Measurements from ENCODE around the gene PHKG1.
A peak's percentile ranks its signal among the peaks of the same experiment; 100 is the strongest.
"Not testable (repeated sequence)": the region's sequence is repeated elsewhere in the genome, so short reads cannot be mapped to it uniquely, and the experiment has no call there.

PHKG1 gene

DNA sequence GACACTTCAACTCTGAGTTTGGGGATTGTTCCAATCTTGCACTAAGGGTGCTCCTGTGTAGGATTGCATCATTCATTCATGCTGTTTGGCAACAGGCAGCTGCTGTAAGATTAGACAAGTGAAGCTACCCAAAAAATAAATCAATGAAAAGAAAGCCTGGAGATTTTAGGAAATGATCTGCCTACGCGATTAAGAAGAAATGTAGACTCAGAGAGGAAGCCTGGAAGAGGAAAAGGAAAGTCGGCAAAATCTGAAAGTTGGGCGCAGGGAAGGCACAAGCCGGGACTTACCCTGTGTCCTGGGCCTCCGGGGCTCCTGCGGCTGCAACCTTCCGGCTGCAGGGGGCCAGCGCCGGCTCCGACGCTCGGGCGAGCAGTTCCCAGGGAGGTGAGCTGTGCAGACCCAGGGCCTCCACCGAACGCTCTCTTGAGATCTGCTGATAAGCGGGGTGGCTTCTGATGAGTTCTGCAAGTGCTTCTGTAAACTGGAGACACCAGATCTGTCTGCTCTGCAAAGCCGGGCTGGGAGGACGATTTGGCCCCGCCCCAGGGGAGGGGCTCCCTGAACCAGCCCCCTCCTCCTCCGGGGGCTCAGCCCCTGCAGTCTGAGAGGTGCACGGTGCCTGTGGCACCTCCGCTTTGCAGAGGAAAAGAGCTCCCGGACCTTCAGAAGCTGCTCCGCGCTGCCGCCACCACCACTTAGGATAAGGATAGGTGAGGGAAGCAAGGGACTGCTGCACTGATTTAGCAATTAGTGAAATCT is 58.9 kb downstream of the PHKG1 start:
- DNase-seq: peak; percentile 45 to 74

DNA sequence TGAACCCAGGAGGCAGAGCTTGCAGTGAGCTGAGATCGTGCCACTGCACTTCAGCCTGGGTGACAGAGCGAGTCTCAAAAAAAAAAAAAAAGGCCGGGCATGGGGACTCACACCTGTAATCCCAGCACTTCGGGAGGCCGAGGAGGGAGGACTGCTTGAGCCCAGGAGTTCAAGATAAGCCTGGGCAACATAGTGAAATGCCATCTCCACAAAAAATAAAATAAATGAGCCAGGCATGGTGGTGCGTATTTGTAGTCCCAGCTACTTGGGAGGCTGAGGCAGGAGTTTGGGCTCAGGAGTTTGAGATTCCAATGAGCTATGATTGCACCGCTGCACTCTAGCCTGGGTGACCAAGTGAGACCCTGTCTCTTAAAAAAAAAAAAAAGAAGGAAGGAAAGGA is 60.2 kb downstream of the PHKG1 start:
- DNase-seq: not testable (repeated sequence)

DNA sequence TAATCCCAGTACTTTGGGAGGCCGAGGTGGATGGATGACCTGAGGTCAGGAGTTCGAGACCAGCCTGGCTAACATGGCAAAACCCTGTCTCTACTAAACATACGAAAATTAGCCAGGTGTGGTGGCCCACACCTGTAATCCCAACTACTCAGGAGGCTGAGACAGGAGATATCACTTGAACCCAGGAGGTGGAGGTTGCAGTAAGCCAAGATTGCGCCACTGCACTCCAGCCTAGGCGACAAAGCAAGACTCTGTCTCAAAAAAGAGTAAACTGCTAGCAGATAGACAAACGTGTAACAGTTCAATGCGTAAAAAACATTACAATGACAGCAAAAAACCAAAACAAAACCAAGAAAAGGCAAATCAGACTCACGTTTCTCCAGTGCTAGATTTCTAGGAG is 61.2 kb downstream of the PHKG1 start:
- not testable (repeated sequence) for DNase-seq

DNA sequence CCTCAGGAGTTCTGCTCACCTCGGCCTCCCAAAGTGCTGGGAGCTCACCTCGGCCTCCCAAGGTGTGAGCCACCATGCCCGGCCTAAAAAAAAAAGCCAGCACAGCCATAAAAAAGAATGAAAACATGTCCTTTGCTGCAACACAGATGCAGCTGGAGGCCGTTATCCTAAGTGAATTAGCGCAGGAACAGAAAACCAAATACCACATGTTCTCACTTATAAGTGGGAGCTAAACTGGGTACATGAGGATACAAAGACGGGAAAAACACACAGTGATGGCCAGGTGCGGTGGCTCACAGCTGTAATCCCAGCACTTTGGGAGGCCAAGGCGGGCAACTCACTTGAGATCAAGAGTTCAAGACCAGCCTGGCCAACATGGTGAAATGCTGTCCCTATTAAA is 62.4 kb downstream of the PHKG1 start:
- no peak for DNase-seq
